ENCODE data around the gene PROKR1. TPM values are rescaled to one million over a fixed set of nuclear protein-coding genes. Genes with fewer than 3 reads are reported as not detected.

PROKR1 gene
- total and polyA plus RNA-seq, 2 of the 4 experiments (the other 2 are of a cell fraction), result not detected

DNA sequence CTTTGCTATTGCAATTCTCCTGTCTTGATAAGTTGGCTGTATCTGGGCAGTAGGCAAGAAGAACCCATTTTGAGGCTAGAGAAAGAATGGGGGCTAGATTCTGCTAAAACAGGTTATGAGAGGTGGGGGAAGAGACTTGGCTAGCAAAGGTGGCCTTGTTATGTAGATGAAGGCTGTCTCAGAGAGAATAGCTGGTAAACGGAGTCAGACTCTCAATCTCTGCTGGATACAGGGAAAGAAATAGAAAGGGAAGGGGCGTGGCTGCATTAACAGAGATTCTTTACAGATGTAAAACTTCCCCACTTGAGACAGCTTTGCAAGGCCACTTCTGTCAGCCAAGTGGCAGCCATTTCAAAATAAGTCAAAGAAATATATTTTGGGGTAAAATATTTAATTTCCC, 53.2 kb downstream of the PROKR1 start:
- Histone ChIP-seq H2AFZ (replicated peaks; ENCODE audit: low read length, poor library complexity) (no peak overlapping the region), H3K9me1 (ENCODE audit: insufficient read depth, low read length) (no peaks in the 10 kb centered on the region), H4K91ac (ENCODE audit: insufficient read depth, low read depth, low read length) (no peak overlapping the region), H3K4me1 (ENCODE audit: control insufficient read depth, insufficient read depth, low read length) (no peaks in the 10 kb centered on the region), H3K27ac (ENCODE audit: insufficient read depth, low read length) (no peak overlapping the region), H2BK120ac (ENCODE audit: low read depth, low read length) (no peak overlapping the region), H2AK9ac (replicated peaks; ENCODE audit: low read depth, low read length, poor library complexity) (no peak overlapping the region), H4K20me1 (ENCODE audit: insufficient read depth, low read length) (no peaks in the 10 kb centered on the region), H2BK20ac (ENCODE audit: low read depth, low read length) (no peak overlapping the region), H3K56ac (ENCODE audit: extremely low read depth, insufficient read depth, low read length) (no peak overlapping the region), H4K5ac (ENCODE audit: low read depth, low read length) (no peak overlapping the region), H3K4me3 (ENCODE audit: insufficient read depth, low read depth, low read length) (no peak overlapping the region), H2BK15ac (ENCODE audit: low read depth, low read length) (no peak overlapping the region), H2AK5ac (ENCODE audit: low read depth, low read length) (no peak overlapping the region), H3K4ac (ENCODE audit: low read depth, low read length) (no peak overlapping the region), H3K36me3 (ENCODE audit: control insufficient read depth, insufficient read depth, low read length) (no peaks in the 10 kb centered on the region), H3K9me3 (ENCODE audit: control insufficient read depth, insufficient read depth, low read length) (peaks cover 8% of the 10 kb centered on the region), H3K27me3 (ENCODE audit: control insufficient read depth, insufficient read depth, low read length) (peaks cover 30% of the 10 kb centered on the region), H4K8ac (ENCODE audit: low read depth in 2 of 2, low read length in 2 of 2) (no peak overlapping the region), H3K4me2 (ENCODE audit: low read depth, low read length) (no peak overlapping the region), H3K23ac (ENCODE audit: low read depth, low read length) (no peak overlapping the region), H3K14ac (replicated peaks; ENCODE audit: low read depth, low read length) (no peak overlapping the region), H2BK5ac (ENCODE audit: low read depth, low read length, poor library complexity, severe bottlenecking) (no peak overlapping the region), H3K18ac (ENCODE audit: low read depth, low read length) (no peak overlapping the region), H3K79me1 (ENCODE audit: low read depth in 1 of 2, low read length in 2 of 2) (no peaks in the 10 kb centered on the region), H3K9ac (ENCODE audit: low read depth, low read length) (no peak overlapping the region)
- dilution Hi-C loops (cut with HindIII; ENCODE audit: low sequenced_read_pairs, unreplicated experiment), result no loop called here
- CTCF ChIA-PET, result interaction anchor here (1.1 kb wide), 1 partner anchor 21 kb away, joined by 3 read pairs; no protein-coding TSS in a partner anchor
- in situ Hi-C loops (cut with MboI; ENCODE audit: low sequenced_read_pairs), result no loop called here
- POLR2A ChIA-PET (ENCODE audit: unreplicated experiment), result no interaction called here
- no CpG with 5 or more reads among the region's 2 CpGs for WGBS, 2 experiments (ENCODE audit: extremely low coverage in 2 of 2, insufficient read length in 1 of 2)
- ATAC-seq (ENCODE audit: low read depth), result no peak
- no peak for TF ChIP-seq MAZ (IDR thresholded peaks at IDR 0.05; ENCODE audit: borderline replicate concordance, low read depth, low read length)
- DNase-seq, result no peak
- no TSS peak for BruUV-seq (replicated peaks)
- intact Hi-C loops (cut with micrococcal nuclease), result no loop called here

Measured in IMR-90 (cell line).